M059J (cell line): ENCODE data around the gene CCDC110. TPM values are rescaled to one million over a fixed set of nuclear protein-coding genes. Genes with fewer than 3 reads are reported as not detected.
A peak's percentile ranks its signal among the peaks of the same experiment; 100 is the strongest.

Experiments
- DNase-seq: peaks from one replicate; pipeline ENCODE4 v3.0.0-alpha.2; 2012; ENCODE audit warnings: low read depth
- total RNA-seq: library from RNA; depleted of rRNA; stranded (reverse); fragments of >200 nt; shearing (Covaris generic); gene quantifications from 2 replicates; pipeline ENCODE4 v1.2.3, GENCODE V29; 2014

The CCDC110 gene
- total RNA-seq, 1 experiment from 2014 or later = 1.7 TPM

DNA sequence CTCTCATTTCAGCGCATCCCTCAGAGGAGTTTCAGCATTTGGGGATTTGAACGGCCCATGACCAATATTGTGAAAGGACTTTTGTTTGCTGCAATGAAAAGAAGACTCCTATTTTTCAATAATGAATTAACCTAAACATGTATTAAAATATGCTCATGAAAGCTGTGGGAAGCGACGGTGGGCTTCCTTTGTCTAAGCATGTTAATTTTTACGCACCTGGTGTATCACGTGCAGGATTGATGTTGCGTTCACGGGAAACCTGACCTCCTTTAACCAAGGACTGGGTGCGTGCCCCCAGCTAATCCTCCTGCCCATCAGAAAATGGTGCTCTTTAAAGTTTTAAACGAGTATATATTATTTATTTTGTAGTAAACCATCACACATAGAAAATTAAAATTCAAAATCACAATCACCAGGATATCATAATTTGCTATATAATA lies 590 bp upstream of the CCDC110 start:
- DNase-seq = no peak

GRCh38 chr4:185470501-185471195 lies 885 bp downstream of the CCDC110 start:
- peak; percentile 10 for DNase-seq

DNA sequence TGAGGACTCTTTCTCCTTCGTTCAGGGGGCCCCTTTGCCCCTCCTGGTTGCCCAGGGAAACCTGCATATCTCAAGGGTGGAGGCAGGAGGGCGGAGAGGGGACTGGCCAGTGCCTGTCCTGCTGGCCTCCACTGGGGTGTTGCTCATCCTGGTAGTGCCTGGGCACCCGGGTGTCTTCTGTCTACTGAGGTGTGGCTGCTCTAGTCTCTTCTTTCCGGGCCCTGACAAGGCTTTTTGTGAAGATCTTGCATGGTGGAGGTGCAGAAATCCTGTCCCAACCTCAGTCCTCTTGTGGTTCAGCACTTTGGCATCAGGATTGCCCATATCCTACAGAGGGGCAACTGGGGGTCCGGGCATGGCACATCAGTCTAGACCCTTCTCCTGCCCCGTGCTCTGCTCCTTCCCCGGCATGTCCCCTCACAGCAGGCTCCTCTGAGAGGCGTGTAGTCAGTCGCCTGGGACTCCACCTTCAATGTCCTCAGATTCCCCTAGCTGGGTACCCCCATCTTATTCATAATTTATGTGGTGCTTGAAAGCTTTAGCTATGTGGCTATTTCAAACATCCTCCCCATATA lies 1.9 kb downstream of the CCDC110 start:
- DNase-seq = no peak

GRCh38 chr4:185468999-185469398 lies 2.5 kb downstream of the CCDC110 start:
- no peak for DNase-seq

GRCh38 chr4:185467991-185468390 lies 3.5 kb downstream of the CCDC110 start:
- no peak for DNase-seq

DNA sequence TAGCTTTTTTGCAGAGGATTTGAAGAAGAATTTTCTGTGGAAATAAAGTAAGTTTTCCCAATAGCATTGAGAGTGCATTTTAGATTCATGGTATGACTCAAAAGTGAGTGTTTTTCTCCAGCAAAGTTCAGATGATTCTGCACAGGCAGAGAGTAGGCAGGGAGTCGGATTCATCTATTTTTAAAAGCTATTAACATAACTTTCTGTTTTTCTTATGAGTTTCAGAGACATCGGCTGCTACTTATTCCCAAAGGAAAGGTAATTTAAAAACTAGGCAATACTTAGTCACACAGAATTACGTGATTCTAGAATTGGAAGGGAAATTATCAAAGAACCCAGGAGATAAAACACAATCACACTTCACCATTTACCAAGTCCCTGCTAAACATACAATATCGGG lies 4.4 kb downstream of the CCDC110 start:
- DNase-seq = no peak

DNA sequence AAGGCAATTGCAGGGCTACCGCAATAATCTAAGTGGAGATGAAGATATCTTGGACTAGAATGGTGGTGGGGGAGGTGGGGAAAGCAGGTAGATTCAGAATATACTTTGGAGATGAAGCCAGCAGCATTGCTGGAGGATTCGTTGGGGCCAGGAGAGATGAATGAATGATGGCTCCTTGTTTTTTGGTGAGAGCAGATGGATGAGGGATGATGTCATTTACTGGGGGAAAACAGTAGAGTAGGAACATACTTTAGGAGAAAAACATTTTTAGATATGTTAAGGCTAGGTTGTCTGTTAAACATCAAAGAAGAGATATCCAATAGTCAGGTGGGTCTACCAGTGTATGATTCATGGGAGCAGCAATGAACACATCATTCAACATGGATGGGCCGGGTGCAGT lies 5.8 kb downstream of the CCDC110 start:
- DNase-seq = no peak

DNA sequence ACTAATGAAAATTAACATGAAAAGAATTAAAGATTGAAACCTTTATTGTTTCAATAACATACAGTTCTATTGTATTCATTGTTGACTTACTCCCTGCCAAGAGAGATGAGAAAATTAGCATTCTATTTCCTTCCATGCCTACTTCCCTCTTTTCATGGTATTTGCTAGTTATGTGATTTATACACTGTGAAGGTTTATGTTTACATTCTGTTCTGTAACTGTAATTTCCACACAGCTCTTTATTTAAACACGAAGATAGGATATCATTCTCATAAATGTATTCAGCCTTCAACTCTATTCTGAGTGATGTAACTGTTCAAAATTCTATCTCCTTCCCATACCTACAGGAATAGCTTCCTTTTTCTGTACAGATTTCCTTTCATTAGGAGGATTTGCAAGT lies 6.6 kb downstream of the CCDC110 start:
- DNase-seq = no peak

GRCh38 chr4:185464183-185464582 lies 7.3 kb downstream of the CCDC110 start:
- DNase-seq = no peak

GRCh38 chr4:185463541-185463940 lies 8.0 kb downstream of the CCDC110 start:
- DNase-seq = no peak

DNA sequence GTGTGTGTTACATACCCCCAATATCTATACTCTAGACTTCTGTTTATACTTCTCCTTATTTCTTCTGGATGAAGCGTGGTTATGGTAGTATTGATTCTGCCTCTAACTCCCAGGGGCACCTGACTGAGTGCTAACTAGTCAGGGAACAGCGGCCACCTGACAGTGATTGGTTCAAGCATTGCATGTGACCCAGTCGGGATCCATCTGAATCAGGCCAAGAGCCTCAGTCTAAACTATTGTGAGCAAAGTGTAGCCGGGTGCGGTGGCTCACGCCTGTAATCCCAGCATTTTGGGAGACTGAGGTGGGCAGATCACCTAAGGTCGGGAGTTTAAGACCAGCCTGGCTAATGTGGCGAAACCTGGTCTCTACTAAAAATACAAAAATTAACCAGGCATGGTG lies 10.0 kb downstream of the CCDC110 start:
- no peak for DNase-seq

- no peak for DNase-seq
These were observed 14.4 kb downstream of the CCDC110 start for GRCh38 chr4:185457136-185457535.

DNA sequence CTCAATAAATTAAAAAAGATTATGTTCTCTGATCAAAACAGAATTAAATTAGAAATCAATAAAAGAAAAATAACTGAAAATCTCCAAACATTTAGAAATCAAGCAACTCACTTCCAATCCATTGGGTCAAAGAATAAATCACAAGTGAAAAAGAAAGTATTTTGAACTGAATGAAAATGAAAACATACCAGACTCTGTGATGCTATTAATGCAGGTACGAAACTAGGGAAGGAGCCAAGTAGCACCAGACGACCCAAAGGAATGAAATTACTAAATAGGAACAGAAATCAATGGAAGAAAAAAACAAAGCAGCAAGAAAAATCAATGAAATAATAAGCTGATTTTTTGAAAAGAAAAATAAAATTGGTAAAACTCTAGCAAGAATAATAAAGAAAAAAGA lies 15.4 kb downstream of the CCDC110 start:
- no peak for DNase-seq

GRCh38 chr4:185445209-185445608 lies 26.3 kb downstream of the CCDC110 start:
- DNase-seq = no peak

GRCh38 chr4:185441479-185441878 lies 30.1 kb downstream of the CCDC110 start:
- DNase-seq = no peak

DNA sequence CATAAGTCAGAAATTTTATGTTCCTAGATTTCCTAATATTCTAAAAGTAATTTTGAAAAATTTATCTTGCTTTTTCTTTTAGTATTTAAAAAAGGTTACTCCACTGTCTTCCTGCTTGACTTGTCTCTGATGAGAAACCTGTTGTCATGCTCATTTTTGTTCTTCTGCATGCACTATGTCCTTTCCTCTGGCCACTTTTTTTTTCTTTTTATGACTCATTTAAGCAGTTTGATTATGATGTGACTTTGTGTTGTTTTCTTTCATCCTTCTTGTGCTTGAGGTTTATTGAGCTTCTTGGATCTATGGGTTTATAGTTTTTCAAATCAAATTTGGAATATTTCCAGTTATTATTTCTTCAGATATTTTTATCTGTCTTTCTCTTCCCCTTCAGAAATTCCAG lies 33.7 kb downstream of the CCDC110 start:
- DNase-seq = no peak

DNA sequence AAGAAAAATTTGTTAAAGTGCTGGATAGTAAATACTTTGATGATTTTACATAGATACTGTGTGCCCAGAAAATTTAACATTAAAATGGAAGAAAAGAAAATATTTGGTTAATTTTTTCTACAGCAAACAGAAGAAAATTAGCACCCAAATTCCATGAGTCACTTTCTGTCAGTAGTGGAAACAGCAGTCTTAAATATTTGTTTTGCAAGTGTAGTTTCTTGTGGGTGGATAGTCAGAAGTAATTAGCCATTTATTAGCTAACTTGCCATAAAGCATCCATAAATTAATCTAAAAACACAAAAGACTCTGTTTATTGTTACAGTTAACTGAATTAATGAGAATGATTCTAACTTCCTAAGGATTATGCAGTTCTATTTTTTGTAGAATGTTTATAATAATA lies 36.1 kb downstream of the CCDC110 start:
- DNase-seq = no peak

DNA sequence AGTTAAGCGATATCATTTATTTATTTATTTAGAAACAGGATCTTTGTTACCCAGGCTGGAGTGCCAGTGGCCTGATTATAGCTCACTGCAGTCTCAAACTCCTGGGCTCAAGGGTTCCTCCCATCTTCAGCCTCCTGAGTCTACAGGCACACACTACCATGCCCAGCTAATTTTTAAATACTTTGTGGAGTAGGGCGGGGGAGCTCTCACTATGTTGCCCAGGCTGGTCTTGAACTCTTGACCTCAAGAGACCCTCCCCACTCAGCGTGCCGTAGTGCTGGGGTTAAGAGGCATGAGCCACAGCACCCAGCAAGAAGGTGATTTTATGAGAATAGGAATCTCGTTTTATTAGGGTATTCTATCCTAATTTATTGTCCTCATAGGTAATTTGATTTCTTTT lies 41.9 kb downstream of the CCDC110 start:
- no peak for DNase-seq

- no peak for DNase-seq
These were observed 44.4 kb downstream of the CCDC110 start for GRCh38 chr4:185426960-185427688.

- peak; percentile 80 for DNase-seq
These were observed 45.7 kb downstream of the CCDC110 start, which contains the start of gene UFSP2 for GRCh38 chr4:185425647-185426352. UFSP2 (minus strand) TSS chr4:185425964; CDS start chr4:185425868, 96 bp downstream.

DNA sequence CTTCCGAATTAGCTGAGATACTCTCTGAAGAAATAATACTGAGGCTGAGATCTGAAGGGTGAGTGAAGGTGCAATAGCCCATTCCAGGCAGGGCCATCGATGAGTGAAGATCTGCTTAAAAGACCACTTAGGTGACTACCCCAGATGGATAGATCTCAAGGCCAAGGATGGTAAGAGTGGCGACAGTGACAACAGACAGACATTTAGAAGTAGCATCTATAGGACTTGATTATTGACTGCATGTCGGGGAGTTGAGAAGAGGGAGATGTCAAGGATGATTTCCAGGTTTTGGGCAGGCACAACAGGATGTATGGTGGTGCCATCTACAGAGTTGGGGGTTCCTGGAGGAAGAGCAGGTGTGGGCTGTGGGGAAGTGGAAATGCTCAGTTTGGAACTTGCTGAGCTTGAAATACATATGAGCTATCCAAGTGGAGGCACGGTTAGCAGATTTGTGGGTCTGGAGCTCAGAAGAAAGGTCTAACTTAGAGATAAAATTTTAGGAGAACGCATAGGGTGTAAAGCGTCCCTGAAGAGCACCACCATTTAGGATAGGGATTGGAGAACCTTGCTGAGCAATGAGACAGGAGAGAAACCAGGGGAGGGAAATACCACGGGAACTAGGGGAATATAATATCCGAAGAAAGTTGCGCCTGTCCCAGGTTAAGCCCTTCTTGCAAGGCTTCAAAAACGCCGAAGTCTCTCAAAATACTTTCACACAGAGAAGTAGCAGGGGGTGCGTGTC lies 46.5 kb downstream of the CCDC110 start:
- DNase-seq = no peak
